ENCODE data around the gene SCN2B. TPM values are rescaled to one million over a fixed set of nuclear protein-coding genes. Genes with fewer than 3 reads are reported as not detected.
"Not testable (repeated sequence)": the region's sequence is repeated elsewhere in the genome, so short reads cannot be mapped to it uniquely, and the experiment has no call there.

SCN2B gene
- total and polyA plus RNA-seq, 8 donors, result 0.04 to 0.31 (median 0.06) TPM

DNA sequence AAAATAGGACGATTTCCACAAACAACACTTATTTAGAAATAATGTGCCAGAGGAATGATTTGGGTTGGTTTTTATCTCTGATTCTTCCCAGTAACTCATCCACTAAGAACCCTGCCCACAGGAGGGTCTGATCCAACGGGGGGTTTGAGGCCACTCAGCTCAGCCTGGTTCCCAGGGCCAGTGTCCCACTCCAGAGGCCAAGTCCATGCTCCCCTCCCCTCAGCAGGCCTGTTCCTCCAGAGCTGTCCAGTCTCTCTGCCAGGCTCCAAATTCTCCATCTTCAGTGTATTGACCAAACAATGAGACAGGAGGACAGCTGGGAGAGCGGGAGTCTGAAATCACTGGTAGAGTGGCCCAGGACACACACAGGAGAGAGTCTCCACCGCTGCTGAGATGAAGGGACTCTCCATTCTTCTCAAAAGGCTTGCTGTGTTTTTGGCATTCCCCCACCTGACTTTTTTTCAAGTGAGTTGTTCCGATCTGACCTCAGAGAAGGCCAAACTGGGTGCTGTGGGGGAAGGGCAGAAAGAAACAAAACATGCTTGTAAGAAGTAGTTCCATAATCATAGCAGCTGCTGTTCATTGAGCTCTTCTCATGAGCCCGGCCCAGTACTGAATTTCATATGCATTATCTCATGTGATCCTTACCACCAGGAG, 17.6 kb upstream of the SCN2B start:
- peak overlapping the region; percentile 45 to 81 (median 70) for H3K27ac ChIP-seq
- no peak for FAIRE-seq

DNA sequence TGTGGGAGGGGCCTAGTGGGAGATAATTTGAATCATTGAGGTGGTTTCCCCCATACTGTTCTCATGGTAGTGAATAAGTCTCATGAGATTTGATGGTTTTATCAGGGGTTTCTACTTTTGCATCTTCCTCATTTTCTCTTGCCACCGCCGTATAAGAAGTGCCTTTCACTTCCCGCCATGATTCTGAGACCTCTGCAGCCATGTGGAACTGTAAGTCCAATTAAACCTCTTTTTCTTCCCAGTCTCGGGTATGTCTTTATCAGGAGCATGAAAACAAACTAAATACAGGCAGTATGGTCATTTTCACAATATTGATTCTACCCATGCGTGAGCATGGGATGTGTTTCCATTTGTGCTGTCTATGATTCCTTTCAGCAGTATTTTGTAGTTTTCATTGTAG, 16.4 kb upstream of the SCN2B start:
- H3K27ac ChIP-seq, FAIRE-seq, H3K36me3 ChIP-seq, H3K27me3 ChIP-seq, DNase-seq, H3K4me3 ChIP-seq, H3K9me3 ChIP-seq, ATAC-seq: not testable (repeated sequence)
- WGBS, 2 donors, result 85 to 86% methylated on average over 5 of the region's 5 CpGs
- intact Hi-C loops (cut with DNase I), result loop anchor here in 1 of 3 donors (10.0 kb wide), 1 partner anchor 172 kb away; no protein-coding TSS in a partner anchor
- peaks cover 16 to 19% (median 17%) of the 10 kb centered on the region in 3 donors for H3K4me1 ChIP-seq

More for the DNA sequence above, 17.6 kb upstream of the SCN2B start:
- DNase-seq, result peak in 3 of 6 donors; percentile 34 to 39 (median 35)
- Histone ChIP-seq H3K4me1 (peaks cover 16 to 25% (median 17%) of the 10 kb centered on the region in 3 donors), H3K4me3 (no peak overlapping the region), H3K9me3 (no peaks in the 10 kb centered on the region), H3K27me3 (no peaks in the 10 kb centered on the region), H3K36me3 (no peaks in the 10 kb centered on the region)
- peak; percentile 2 to 19 (median 14) for ATAC-seq
- TF ChIP-seq CTCF (IDR thresholded peaks at IDR 0.05), result no peak
- intact Hi-C loops (cut with DNase I), result loop anchor here in 1 of 3 donors (10.0 kb wide), 1 partner anchor 171 kb away; no protein-coding TSS in a partner anchor
- WGBS, 2 donors, result 47 to 50% methylated on average over 6 of the region's 6 CpGs

- not testable (repeated sequence) for H3K27ac ChIP-seq, ATAC-seq, H3K36me3 ChIP-seq, H3K27me3 ChIP-seq, FAIRE-seq, DNase-seq, H3K9me3 ChIP-seq, H3K4me3 ChIP-seq
- H3K4me1 ChIP-seq, result peaks cover 16 to 19% (median 17%) of the 10 kb centered on the region in 3 donors
- intact Hi-C loops (cut with DNase I), result loop anchor here in 1 of 3 donors (10.0 kb wide), 1 partner anchor 174 kb away; no protein-coding TSS in a partner anchor
- WGBS, 2 donors, result 41 to 80% methylated on average over 2 of the region's 2 CpGs
Observed at GRCh38 chr11:118190942-118191506, 14.6 kb upstream of the SCN2B start.

GRCh38 chr11:118186346-118187107, 10.1 kb upstream of the SCN2B start:
- H3K9me3 ChIP-seq, result no peaks in the 10 kb centered on the region
- DNase-seq (no peak), FAIRE-seq (no peak)

GRCh38 chr11:118184784-118185579, 8.5 kb upstream of the SCN2B start:
- intact Hi-C loops (cut with DNase I), result no loop called here
- no peak for DNase-seq
- peak in 1 of 4 donors; percentile 64 for ATAC-seq
- 91 to 93% methylated on average over 11 to 12 of the region's 12 CpGs for WGBS, 2 donors
- no peak for FAIRE-seq
- Histone ChIP-seq H3K27ac (no peak overlapping the region), H3K9me3 (no peaks in the 10 kb centered on the region), H3K4me3 (no peak overlapping the region), H3K27me3 (no peaks in the 10 kb centered on the region), H3K4me1 (no peaks in the 10 kb centered on the region), H3K36me3 (no peaks in the 10 kb centered on the region)
- no peak for TF ChIP-seq CTCF (IDR thresholded peaks at IDR 0.05)

More at GRCh38 chr11:118186346-118187107, 10.1 kb upstream of the SCN2B start:
- no peak overlapping the region for H3K27ac ChIP-seq
- no peaks in the 10 kb centered on the region for H3K27me3 ChIP-seq
- TF ChIP-seq CTCF (IDR thresholded peaks at IDR 0.05), result no peak
- ATAC-seq, result peak in 1 of 4 donors; percentile 17
- 24 to 50% methylated on average over 6 of the region's 6 CpGs for WGBS, 2 donors
- H3K4me1 ChIP-seq, result no peaks in the 10 kb centered on the region
- intact Hi-C loops (cut with DNase I), result no loop called here
- no peak overlapping the region for H3K4me3 ChIP-seq
- H3K36me3 ChIP-seq, result no peaks in the 10 kb centered on the region

DNA sequence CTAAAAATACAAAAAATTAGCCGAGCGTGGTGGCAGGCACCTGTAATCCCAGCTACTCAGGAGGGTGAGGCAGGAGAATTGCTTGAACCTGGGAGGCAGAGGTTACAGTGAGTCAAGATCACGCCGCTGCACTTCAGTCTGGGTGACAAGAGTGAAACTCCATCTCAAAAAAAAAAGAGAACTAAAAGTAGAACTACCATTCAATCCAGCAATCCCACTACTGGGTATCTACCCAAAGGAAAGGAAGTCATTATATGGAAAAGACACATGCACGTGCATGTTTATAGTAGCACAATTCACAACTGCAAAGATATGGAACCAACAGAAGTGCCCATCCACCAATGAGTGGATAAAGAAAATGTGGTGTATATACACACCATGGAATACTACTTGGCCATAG, 7.3 kb upstream of the SCN2B start:
- DNase-seq; H3K4me1 ChIP-seq; intact Hi-C loops (cut with DNase I); H3K36me3 ChIP-seq; H3K4me3 ChIP-seq; H3K27ac ChIP-seq; ATAC-seq; H3K9me3 ChIP-seq; H3K27me3 ChIP-seq; FAIRE-seq: not testable (repeated sequence)
- WGBS, 2 donors, result 76 to 88% methylated on average over 5 of the region's 5 CpGs

Measured in pancreas (tissue), 10 donors.